Caco-2 (cell line): ENCODE measurements around the gene ZRANB3. TPM values are rescaled to one million over a fixed set of nuclear protein-coding genes. Genes with fewer than 3 reads are reported as not detected.
A peak's percentile ranks its signal among the peaks of the same experiment; 100 is the strongest.
"Not testable (repeated sequence)": the region's sequence is repeated elsewhere in the genome, so short reads cannot be mapped to it uniquely, and the experiment has no call there.

Source experiments
- BruUV-seq: library from RNA; stranded (reverse); fragments of 400-500 nt; replicated peaks from 2 replicates; lab custom pipeline; 2021; lab: Mats Ljungman, UMichigan
- CTCF ChIA-PET: fragments of 300-600 bp; sonication (Branson Sonifier 250); formaldehyde crosslinking; loops from one replicate; lab custom pipeline; 2022; ENCODE audit warnings: antibody characterized with exemption; lab: Charles Lee
- POLR2A ChIA-PET: fragments of 300-600 bp; sonication (Branson Sonifier 250); formaldehyde crosslinking; loops from one replicate; lab custom pipeline; 2022; ENCODE audit warnings: antibody characterized with exemption; lab: Charles Lee
- DNase-seq, 2 experiments: peaks; one replicate each; pipeline versions ENCODE4 v3.0.0 to v3.0.0-alpha.2; 2020 to 2022
- H3K27me3 ChIP-seq: replicated peaks from 2 replicates; pipeline ENCODE4 v1.6.0; 2011; ENCODE audit warnings: low read length; ENCODE audit not compliant: control insufficient read depth, insufficient read depth
- H3K36me3 ChIP-seq: 2 replicates; pipeline ENCODE4 v1.5.1; 2011; ENCODE audit warnings: low read length; ENCODE audit not compliant: control insufficient read depth, insufficient read depth
- H3K4me1 ChIP-seq: fragments of 250-450 bp; sonication (Bioruptor Pico); 2 replicates; pipeline ENCODE4 v1.5.1; 2020; ENCODE audit warnings: mild to moderate bottlenecking
- H3K4me3 ChIP-seq: 2 replicates; pipeline ENCODE4 v1.5.1; 2011; ENCODE audit warnings: low read depth, mild to moderate bottlenecking, control low read depth, low read length
- H3K9me3 ChIP-seq: fragments of 250-450 bp; sonication (Bioruptor Pico); 2 replicates; pipeline ENCODE4 v1.5.1; 2020; ENCODE audit warnings: mild to moderate bottlenecking, moderate library complexity
- H3K27ac Mint-ChIP-seq: one replicate; pipeline ENCODE4 v1.8.0; 2022; ENCODE audit warnings: mixed read lengths; ENCODE audit not compliant: unreplicated experiment
- H3K27me3 Mint-ChIP-seq: one replicate; pipeline ENCODE4 v1.8.0; 2022; ENCODE audit warnings: mixed read lengths; ENCODE audit not compliant: insufficient read depth, unreplicated experiment
- H3K36me3 Mint-ChIP-seq: one replicate; pipeline ENCODE4 v1.8.0; 2022; ENCODE audit warnings: mild to moderate bottlenecking, mixed read lengths; ENCODE audit not compliant: insufficient read depth, unreplicated experiment
- H3K4me1 Mint-ChIP-seq: one replicate; pipeline ENCODE4 v1.8.0; 2022; ENCODE audit warnings: low read depth, mixed read lengths; ENCODE audit not compliant: unreplicated experiment
- H3K4me3 Mint-ChIP-seq: one replicate; pipeline ENCODE4 v1.8.0; 2022; ENCODE audit warnings: mild to moderate bottlenecking, moderate library complexity, mixed read lengths; ENCODE audit not compliant: unreplicated experiment
- H3K9me3 Mint-ChIP-seq: one replicate; pipeline ENCODE4 v1.8.0; 2022; ENCODE audit warnings: mixed read lengths; ENCODE audit not compliant: unreplicated experiment
- intact Hi-C: fragments of 100-400 bp; cut with micrococcal nuclease; formaldehyde crosslinking; loops from one replicate; pipeline ENCODE4 v1.10.0; 2022; ENCODE audit not compliant: unreplicated experiment
- total RNA-seq: library from RNA; stranded (reverse); gene quantifications from 2 replicates; pipeline ENCODE4 v1.2.3, GENCODE V29; 2022
- TF ChIP-seq, protein P1 (sequence below), 2 experiments: fragments of 200-600 bp in 1 of 2; IDR thresholded peaks; 1 replicate in 1 of 2; 2 replicates in 1 of 2; pipeline versions ENCODE4 v1.5.1 to v1.8.0; 2011 to 2022; ENCODE audit warnings: antibody characterized with exemption in 1 of 2, control low read depth in 1 of 2, inconsistent platforms in 1 of 2, low read depth in 1 of 2, low read length in 1 of 2, mild to moderate bottlenecking in 1 of 2, moderate library complexity in 1 of 2; ENCODE audit not compliant: insufficient read depth in 1 of 2, severe bottlenecking in 1 of 2, unreplicated experiment in 1 of 2

ZRANB3 gene
- total RNA-seq, 1 experiment from 2014 or later = 17.0 TPM

DNA sequence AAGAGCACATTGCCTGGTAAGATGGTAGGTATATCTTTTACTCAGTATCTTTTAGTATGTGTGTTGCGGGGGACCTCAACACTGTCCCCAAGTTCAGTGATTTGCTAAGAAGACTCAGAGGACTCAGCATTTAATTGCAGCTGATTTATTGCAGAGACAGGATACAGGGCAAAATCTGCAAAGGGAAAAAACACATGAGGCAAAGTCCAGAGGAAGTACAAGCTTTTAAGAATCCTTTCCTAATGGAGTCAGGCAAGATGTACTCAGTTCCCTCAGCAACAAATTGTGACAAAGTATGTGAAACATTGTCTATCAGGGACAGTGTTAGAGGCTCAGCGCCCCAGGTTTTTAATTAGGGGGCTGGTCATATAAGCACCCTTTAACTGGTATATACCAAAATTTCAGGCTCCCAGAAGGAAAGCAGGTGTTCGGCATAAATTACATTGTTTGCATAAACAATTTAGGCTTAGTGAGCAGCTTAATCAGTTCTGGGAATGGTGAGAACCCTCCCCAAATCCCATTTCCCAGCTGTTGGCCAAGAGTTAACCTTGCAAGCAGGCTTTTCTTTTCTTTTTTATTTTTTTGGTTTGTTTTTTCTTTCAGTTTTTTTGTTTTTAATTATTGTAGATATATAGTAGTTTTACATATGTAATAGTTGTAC, 437.2 kb downstream of the ZRANB3 start:
- Histone ChIP-seq H3K4me3 (no peak overlapping the region), H3K9me3 (no peaks in the 10 kb centered on the region; the same call in 1 of the 2 replicates), H3K36me3 (no peaks in the 10 kb centered on the region; the same call in 1 of the 2 replicates), H3K4me1 (peaks cover 44% of the 10 kb centered on the region), H3K27me3 (no peaks in the 10 kb centered on the region)
- ChIA-PET POLR2A (no interaction called here), CTCF (no interaction called here)
- TF ChIP-seq, protein P1, sequence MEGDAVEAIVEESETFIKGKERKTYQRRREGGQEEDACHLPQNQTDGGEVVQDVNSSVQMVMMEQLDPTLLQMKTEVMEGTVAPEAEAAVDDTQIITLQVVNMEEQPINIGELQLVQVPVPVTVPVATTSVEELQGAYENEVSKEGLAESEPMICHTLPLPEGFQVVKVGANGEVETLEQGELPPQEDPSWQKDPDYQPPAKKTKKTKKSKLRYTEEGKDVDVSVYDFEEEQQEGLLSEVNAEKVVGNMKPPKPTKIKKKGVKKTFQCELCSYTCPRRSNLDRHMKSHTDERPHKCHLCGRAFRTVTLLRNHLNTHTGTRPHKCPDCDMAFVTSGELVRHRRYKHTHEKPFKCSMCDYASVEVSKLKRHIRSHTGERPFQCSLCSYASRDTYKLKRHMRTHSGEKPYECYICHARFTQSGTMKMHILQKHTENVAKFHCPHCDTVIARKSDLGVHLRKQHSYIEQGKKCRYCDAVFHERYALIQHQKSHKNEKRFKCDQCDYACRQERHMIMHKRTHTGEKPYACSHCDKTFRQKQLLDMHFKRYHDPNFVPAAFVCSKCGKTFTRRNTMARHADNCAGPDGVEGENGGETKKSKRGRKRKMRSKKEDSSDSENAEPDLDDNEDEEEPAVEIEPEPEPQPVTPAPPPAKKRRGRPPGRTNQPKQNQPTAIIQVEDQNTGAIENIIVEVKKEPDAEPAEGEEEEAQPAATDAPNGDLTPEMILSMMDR (IDR thresholded peaks at IDR 0.05; ENCODE audit: insufficient read depth in 1 of 2, low read depth in 1 of 2, low read length in 1 of 2, severe bottlenecking in 1 of 2, unreplicated experiment in 1 of 2) = no peak
- no peak overlapping the region for H3K27ac Mint-ChIP-seq
- BruUV-seq = no TSS peak
- H3K36me3 Mint-ChIP-seq = peaks cover 28% of the 10 kb centered on the region
- peaks cover 35% of the 10 kb centered on the region for H3K4me1 Mint-ChIP-seq
- H3K4me3 Mint-ChIP-seq = no peak overlapping the region
- DNase-seq = no peak
- no peaks in the 10 kb centered on the region for H3K9me3 Mint-ChIP-seq
- H3K27me3 Mint-ChIP-seq = no peaks in the 10 kb centered on the region
- intact Hi-C loops = no loop called here

DNA sequence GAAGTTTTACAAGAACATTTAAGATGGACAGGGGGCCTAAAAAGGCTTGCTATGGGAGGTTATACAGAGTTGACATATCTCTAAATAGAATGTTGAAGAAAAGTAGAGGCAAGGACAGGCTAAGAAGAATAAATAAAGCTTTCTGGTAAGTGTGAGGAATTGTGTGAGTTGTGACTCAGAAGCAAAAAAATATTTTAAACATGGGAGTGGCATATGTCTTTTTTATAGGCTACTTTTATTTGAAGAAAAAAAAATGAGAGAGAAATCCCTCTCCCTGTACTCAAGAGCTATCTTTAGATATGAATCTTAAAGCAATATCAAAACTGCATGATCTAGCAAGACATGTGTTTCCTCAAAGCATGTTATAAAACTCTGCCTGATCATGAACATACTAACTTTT, 437.8 kb downstream of the ZRANB3 start:
- TF ChIP-seq, protein P1 (IDR thresholded peaks at IDR 0.05; ENCODE audit: insufficient read depth in 1 of 2, low read depth in 1 of 2, low read length in 1 of 2, severe bottlenecking in 1 of 2, unreplicated experiment in 1 of 2) = no peak
- Histone ChIP-seq H3K36me3 (no peaks in the 10 kb centered on the region; the same call in 1 of the 2 replicates), H3K4me3 (no peak overlapping the region), H3K9me3 (no peaks in the 10 kb centered on the region; the same call in 1 of the 2 replicates), H3K4me1 (peaks cover 44% of the 10 kb centered on the region), H3K27me3 (no peaks in the 10 kb centered on the region)
- no TSS peak for BruUV-seq
- DNase-seq = no peak
- ChIA-PET POLR2A (no interaction called here), CTCF (no interaction called here)
- Mint-ChIP-seq H3K27ac (peak overlapping the region; percentile 47), H3K36me3 (peaks cover 28% of the 10 kb centered on the region), H3K4me1 (peaks cover 35% of the 10 kb centered on the region), H3K9me3 (no peaks in the 10 kb centered on the region), H3K27me3 (no peaks in the 10 kb centered on the region), H3K4me3 (no peak overlapping the region)
- intact Hi-C loops = no loop called here

DNA sequence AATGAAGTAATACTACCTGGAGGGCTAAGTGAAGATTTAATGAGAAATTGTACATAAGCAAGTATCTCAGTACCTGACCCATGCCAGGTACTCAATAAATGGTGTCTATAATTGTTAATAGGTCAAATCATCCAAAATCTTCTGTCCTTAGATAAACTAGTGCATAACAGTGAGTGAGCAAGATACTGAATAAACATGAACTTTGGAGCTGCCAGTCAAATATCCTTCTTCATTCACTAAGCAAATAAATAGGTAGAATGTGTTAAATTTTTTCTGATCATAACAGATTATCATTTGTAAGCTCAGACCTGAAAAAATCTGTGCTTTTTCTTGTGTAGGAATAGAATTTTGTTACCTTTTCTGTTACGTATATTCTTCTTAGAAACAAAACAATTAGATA, 439.3 kb downstream of the ZRANB3 start:
- H3K27me3 Mint-ChIP-seq = no peaks in the 10 kb centered on the region
- H3K4me1 Mint-ChIP-seq = peaks cover 35% of the 10 kb centered on the region
- BruUV-seq = no TSS peak
- Histone ChIP-seq H3K36me3 (no peaks in the 10 kb centered on the region; the same call in 1 of the 2 replicates), H3K9me3 (no peaks in the 10 kb centered on the region; the same call in 1 of the 2 replicates), H3K27me3 (no peaks in the 10 kb centered on the region), H3K4me3 (no peak overlapping the region), H3K4me1 (peaks cover 44% of the 10 kb centered on the region)
- DNase-seq = no peak
- H3K27ac Mint-ChIP-seq = peak overlapping the region; percentile 47
- CTCF ChIA-PET = interaction anchor here (0.6 kb wide), 1 partner anchor 456 kb away, joined by 6 read pairs; no protein-coding TSS in a partner anchor
- TF ChIP-seq, protein P1 (IDR thresholded peaks at IDR 0.05; ENCODE audit: insufficient read depth in 1 of 2, low read depth in 1 of 2, low read length in 1 of 2, severe bottlenecking in 1 of 2, unreplicated experiment in 1 of 2) = no peak
- POLR2A ChIA-PET = no interaction called here
- H3K4me3 Mint-ChIP-seq = peak overlapping the region; percentile 23
- peaks cover 28% of the 10 kb centered on the region for H3K36me3 Mint-ChIP-seq
- no peaks in the 10 kb centered on the region for H3K9me3 Mint-ChIP-seq
- intact Hi-C loops = loop anchor here (2.0 kb wide), 1 partner anchor 39 kb away; the partner anchor contains the start of gene RAB3GAP1

DNA sequence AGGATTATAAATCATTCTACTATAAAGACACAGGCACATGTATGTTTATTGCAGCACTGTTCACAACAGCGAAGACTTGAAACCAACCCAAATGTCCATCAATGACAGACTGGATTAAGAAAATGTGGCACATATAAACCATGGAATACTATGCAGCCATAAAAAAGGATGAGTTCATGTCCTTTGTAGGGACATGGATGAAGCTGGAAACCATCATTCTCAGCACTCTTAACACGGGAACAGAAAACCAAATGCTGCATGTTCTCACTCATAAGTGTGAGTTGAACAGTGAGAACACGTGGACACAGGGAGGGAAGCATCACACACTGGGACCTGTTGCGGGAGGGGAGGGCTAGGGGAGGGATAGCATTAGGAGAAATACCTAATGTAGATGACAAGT, 441.4 kb downstream of the ZRANB3 start:
- POLR2A ChIA-PET, BruUV-seq, H3K4me3 Mint-ChIP-seq: not testable (repeated sequence)

More for the DNA sequence above, 441.4 kb downstream of the ZRANB3 start:
- Mint-ChIP-seq H3K4me1 (peaks cover 32% of the 10 kb centered on the region), H3K36me3 (peaks cover 19% of the 10 kb centered on the region)
- H3K9me3 ChIP-seq, H3K27me3 ChIP-seq, H3K27me3 Mint-ChIP-seq, H3K36me3 ChIP-seq, DNase-seq, intact Hi-C loops, H3K27ac Mint-ChIP-seq, H3K9me3 Mint-ChIP-seq, H3K4me3 ChIP-seq, CTCF ChIA-PET: not testable (repeated sequence)
- peaks cover 42% of the 10 kb centered on the region for H3K4me1 ChIP-seq
